Chondrocyte (in vitro differentiated cells): Measurements from ENCODE around the gene TJP3. TPM values are rescaled to one million over a fixed set of nuclear protein-coding genes. Genes with fewer than 3 reads are reported as not detected.
A peak's percentile ranks its signal among the peaks of the same experiment; 100 is the strongest.
"Not testable (repeated sequence)": the region's sequence is repeated elsewhere in the genome, so short reads cannot be mapped to it uniquely, and the experiment has no call there.

Experiments
- DNase-seq: peaks from one replicate; pipeline ENCODE4 v3.0.0; 2021; ENCODE audit warnings: mixed read lengths, low spot score
- H3K27ac Mint-ChIP-seq: one replicate; pipeline ENCODE4 v1.8.0; 2021; ENCODE audit warnings: mild to moderate bottlenecking, moderate library complexity, mixed read lengths; ENCODE audit not compliant: unreplicated experiment
- H3K27me3 Mint-ChIP-seq: 2 replicates; pipeline ENCODE4 v1.8.0; 2021; ENCODE audit warnings: low read depth, mixed read lengths
- H3K36me3 Mint-ChIP-seq: 2 replicates; pipeline ENCODE4 v1.8.0; 2021; ENCODE audit warnings: low read depth, mixed read lengths
- H3K4me1 Mint-ChIP-seq: 2 replicates; pipeline ENCODE4 v1.8.0; 2021; ENCODE audit warnings: low read depth, mild to moderate bottlenecking, mixed read lengths
- H3K4me3 Mint-ChIP-seq: one replicate; pipeline ENCODE4 v1.8.0; 2021; ENCODE audit warnings: mild to moderate bottlenecking, moderate library complexity, mixed read lengths; ENCODE audit not compliant: unreplicated experiment
- H3K9me3 Mint-ChIP-seq: 2 replicates; pipeline ENCODE4 v1.8.0; 2021; ENCODE audit warnings: low read depth, mixed read lengths
- total RNA-seq: library from RNA; stranded (reverse); gene quantifications from 3 replicates; pipeline ENCODE4 v1.2.1, GENCODE V29; 2021
- TF ChIP-seq, protein P1 (sequence below): fragments of 200-600 bp; sonication (generic); IDR thresholded peaks from 2 replicates; pipeline ENCODE4 v1.5.0; 2021; ENCODE audit warnings: antibody characterized with exemption, mild to moderate bottlenecking, moderate library complexity

TJP3 gene
- total RNA-seq, 1 donor from 2014 or later = not detected

GRCh38 chr19:3661284-3662238 is 46.6 kb upstream of the TJP3 start:
- Mint-ChIP-seq H3K27me3 (no peaks in the 10 kb centered on the region), H3K27ac (no peak overlapping the region), H3K9me3 (no peaks in the 10 kb centered on the region), H3K4me1 (peaks cover 9% of the 10 kb centered on the region), H3K36me3 (peaks cover 28% of the 10 kb centered on the region), H3K4me3 (no peak overlapping the region)
- DNase-seq = no peak
- TF ChIP-seq, protein P1, sequence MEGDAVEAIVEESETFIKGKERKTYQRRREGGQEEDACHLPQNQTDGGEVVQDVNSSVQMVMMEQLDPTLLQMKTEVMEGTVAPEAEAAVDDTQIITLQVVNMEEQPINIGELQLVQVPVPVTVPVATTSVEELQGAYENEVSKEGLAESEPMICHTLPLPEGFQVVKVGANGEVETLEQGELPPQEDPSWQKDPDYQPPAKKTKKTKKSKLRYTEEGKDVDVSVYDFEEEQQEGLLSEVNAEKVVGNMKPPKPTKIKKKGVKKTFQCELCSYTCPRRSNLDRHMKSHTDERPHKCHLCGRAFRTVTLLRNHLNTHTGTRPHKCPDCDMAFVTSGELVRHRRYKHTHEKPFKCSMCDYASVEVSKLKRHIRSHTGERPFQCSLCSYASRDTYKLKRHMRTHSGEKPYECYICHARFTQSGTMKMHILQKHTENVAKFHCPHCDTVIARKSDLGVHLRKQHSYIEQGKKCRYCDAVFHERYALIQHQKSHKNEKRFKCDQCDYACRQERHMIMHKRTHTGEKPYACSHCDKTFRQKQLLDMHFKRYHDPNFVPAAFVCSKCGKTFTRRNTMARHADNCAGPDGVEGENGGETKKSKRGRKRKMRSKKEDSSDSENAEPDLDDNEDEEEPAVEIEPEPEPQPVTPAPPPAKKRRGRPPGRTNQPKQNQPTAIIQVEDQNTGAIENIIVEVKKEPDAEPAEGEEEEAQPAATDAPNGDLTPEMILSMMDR = no peak

GRCh38 chr19:3663838-3664237 is 44.3 kb upstream of the TJP3 start:
- Mint-ChIP-seq H3K9me3 (no peaks in the 10 kb centered on the region), H3K27ac (peak overlapping the region; percentile 73), H3K27me3 (no peaks in the 10 kb centered on the region), H3K4me1 (peaks cover 17% of the 10 kb centered on the region), H3K36me3 (peaks cover 19% of the 10 kb centered on the region), H3K4me3 (no peak overlapping the region)
- TF ChIP-seq, protein P1 = no peak
- no peak for DNase-seq

DNA sequence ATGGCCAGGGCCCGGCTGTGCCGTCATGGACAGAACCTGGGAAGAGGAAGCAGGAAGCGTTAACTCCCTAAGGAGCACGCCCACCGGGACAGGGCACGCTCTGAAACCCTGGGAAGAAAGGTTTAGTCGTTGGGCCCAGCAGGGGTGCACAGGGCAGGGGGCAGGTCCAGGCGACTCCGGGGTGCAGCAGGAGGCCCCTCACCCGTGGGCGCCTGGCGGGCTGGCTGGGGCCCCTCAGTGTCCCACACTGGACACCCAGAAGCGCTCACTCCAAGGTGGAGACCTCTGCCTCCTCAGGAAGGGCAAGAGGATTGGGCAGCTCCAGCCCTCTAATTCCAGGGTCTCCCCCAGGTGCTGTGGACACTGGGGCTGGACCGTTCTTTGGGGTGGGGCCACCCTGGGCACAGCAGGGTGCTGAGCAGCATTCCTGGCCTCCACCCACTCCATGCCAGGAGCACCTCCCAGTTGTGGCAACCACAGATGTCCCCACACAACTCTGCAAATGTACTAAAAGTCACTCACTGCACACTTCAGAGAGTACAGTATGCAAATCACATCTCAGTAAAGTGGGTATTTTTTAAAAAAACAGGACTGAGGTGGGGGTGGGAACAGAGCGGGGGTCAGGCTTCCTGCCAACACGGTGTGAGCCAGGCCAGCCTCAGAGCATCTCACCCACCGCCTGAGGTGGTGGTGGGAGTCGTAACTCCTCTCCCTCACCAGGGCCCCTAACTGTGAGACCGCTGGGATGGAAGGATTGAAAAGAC is 43.1 kb upstream of the TJP3 start:
- no peaks in the 10 kb centered on the region for H3K27me3 Mint-ChIP-seq
- peak overlapping the region; percentile 74 for H3K27ac Mint-ChIP-seq
- no peaks in the 10 kb centered on the region for H3K9me3 Mint-ChIP-seq
- H3K4me3 Mint-ChIP-seq = no peak overlapping the region
- H3K36me3 Mint-ChIP-seq = peaks cover 19% of the 10 kb centered on the region
- TF ChIP-seq, protein P1 = no peak
- DNase-seq = no peak
- peaks cover 28% of the 10 kb centered on the region for H3K4me1 Mint-ChIP-seq

DNA sequence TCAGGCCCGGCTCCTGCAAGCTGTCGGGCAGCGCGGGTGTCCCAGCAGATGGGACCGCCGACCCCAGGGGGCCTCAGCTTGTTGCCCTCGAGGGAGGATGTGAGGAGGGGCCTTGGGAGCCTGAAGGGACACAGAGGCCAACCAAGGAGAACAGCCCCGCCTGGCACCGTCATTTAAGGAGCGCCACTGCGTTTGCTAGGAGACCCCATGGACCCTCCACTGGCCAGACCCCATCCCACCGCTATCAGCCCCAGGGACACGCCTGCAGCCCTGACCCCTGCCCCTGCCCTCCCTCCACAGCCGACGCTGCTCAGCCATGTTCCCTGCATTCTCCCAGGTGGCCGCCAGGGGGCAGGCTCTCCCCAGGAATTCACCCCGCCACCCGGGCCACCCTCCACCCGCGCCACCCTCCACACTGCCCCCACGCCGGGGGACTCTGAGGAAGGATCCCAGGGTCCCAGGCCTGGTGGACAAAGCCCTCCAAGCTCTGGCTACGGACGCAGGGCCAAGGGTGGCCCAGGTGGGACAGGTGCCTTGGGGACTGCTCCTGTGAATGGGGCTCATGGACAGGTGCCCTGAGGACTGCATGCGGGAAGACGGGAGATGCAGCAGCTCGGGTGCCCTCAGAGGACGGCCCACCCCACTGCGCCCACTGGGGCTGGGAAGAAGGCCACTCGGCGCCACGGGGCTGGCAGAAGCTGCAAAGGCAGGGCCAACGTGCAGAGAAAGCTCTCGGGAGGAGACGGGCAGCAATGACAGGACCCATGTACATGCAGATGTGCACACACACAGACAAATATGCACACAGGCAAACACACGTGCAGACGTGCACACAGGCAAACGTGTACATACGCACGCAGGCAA is 42.3 kb upstream of the TJP3 start:
- TF ChIP-seq, protein P1 = peak; percentile 97
- Mint-ChIP-seq H3K27me3 (no peaks in the 10 kb centered on the region), H3K4me1 (peaks cover 36% of the 10 kb centered on the region), H3K36me3 (peaks cover 15% of the 10 kb centered on the region), H3K27ac (no peak overlapping the region), H3K9me3 (no peaks in the 10 kb centered on the region), H3K4me3 (no peak overlapping the region)
- DNase-seq = no peak

DNA sequence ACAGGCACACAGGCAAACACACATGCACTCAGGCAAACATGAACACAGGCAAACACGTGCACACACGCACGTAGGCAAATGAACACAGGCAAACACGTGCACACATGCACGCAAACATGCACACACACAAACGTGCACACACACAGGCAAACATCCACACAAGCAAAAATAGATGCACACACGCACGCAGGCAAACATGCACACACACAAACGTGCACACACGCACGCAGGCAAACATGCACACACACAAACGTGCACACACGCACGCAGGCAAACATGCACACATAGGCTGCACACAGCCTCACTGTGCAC is 41.7 kb upstream of the TJP3 start:
- Mint-ChIP-seq H3K4me1 (peaks cover 42% of the 10 kb centered on the region), H3K36me3 (peaks cover 12% of the 10 kb centered on the region)
- not testable (repeated sequence) for H3K9me3 Mint-ChIP-seq, H3K4me3 Mint-ChIP-seq, H3K27ac Mint-ChIP-seq, H3K27me3 Mint-ChIP-seq, DNase-seq
